Cardiac fibroblast (primary cell): ENCODE data around the gene GALNT17.

Experiments
- DNase-seq, 2 donors: peaks; one replicate each; pipeline versions ENCODE4 v3.0.0 to v3.0.0-alpha.2; 2010; ENCODE audit warnings: low read depth in 2 of 2
- H3K4me3 ChIP-seq, 2 donors: replicated peaks in 1 of 2; 1 replicate in 1 of 2; 2 replicates in 1 of 2; pipeline ENCODE4 v1.5.1; 2011; ENCODE audit warnings: low read depth in 2 of 2, low read length in 2 of 2, mild to moderate bottlenecking in 2 of 2, moderate library complexity in 1 of 2
- CTCF ChIP-seq: IDR thresholded peaks from one replicate; pipeline ENCODE4 v1.5.1; 2011; ENCODE audit warnings: low read depth, mild to moderate bottlenecking, low read length, inconsistent platforms

GALNT17 gene

GRCh38 chr7:71322201-71322600 is 190.3 kb downstream of the GALNT17 start:
- no peak overlapping the region for H3K4me3 ChIP-seq
- no peak for TF ChIP-seq CTCF

GRCh38 chr7:71323726-71324125 is 191.8 kb downstream of the GALNT17 start:
- no peak for DNase-seq
- TF ChIP-seq CTCF = no peak
- no peak overlapping the region for H3K4me3 ChIP-seq

More at GRCh38 chr7:71322201-71322600, 190.3 kb downstream of the GALNT17 start:
- DNase-seq = no peak

- no peak for DNase-seq
- H3K4me3 ChIP-seq = no peak overlapping the region
- TF ChIP-seq CTCF = no peak
Observed at GRCh38 chr7:71325151-71325550, 193.2 kb downstream of the GALNT17 start.

GRCh38 chr7:71326595-71326994 is 194.7 kb downstream of the GALNT17 start:
- DNase-seq = no peak
- no peak for TF ChIP-seq CTCF
- no peak overlapping the region for H3K4me3 ChIP-seq

GRCh38 chr7:71327946-71328345 is 196.0 kb downstream of the GALNT17 start:
- H3K4me3 ChIP-seq = no peak overlapping the region
- DNase-seq = no peak
- TF ChIP-seq CTCF = no peak

GRCh38 chr7:71329030-71329660 is 197.2 kb downstream of the GALNT17 start:
- no peak for DNase-seq
- H3K4me3 ChIP-seq = no peak overlapping the region
- TF ChIP-seq CTCF = no peak

GRCh38 chr7:71332207-71332606 is 200.3 kb downstream of the GALNT17 start:
- H3K4me3 ChIP-seq = no peak overlapping the region
- TF ChIP-seq CTCF = no peak
- DNase-seq = no peak
